ENCODE results near the gene OTUD5.

The OTUD5 gene

GRCh38 chrX:48905090-48905790, 52.2 kb downstream of the OTUD5 start:
- peaks cover 44% of the 10 kb centered on the region for H3K36me3 ChIP-seq (ENCODE audit: control insufficient read depth, insufficient read depth, low read length, severe bottlenecking)
- DNase-seq (ENCODE audit: low read depth), result no peak
- H3K27me3 ChIP-seq (replicated peaks; ENCODE audit: control insufficient read depth, insufficient read depth, low read length), result no peaks in the 10 kb centered on the region

GRCh38 chrX:48904626-48905025, 52.8 kb downstream of the OTUD5 start:
- Histone ChIP-seq H3K36me3 (ENCODE audit: control insufficient read depth, insufficient read depth, low read length, severe bottlenecking) (peaks cover 44% of the 10 kb centered on the region), H3K4me1 (ENCODE audit: control insufficient read depth, insufficient read depth, low read length) (no peaks in the 10 kb centered on the region), H3K9ac (ENCODE audit: low read length) (no peak overlapping the region), H3K4me3 (ENCODE audit: low read length) (no peak overlapping the region), H3K27me3 (replicated peaks; ENCODE audit: control insufficient read depth, insufficient read depth, low read length) (no peaks in the 10 kb centered on the region), H3K9me3 (ENCODE audit: control insufficient read depth, low read length) (no peaks in the 10 kb centered on the region)
- no peak for DNase-seq (ENCODE audit: low read depth)

More at GRCh38 chrX:48905090-48905790, 52.2 kb downstream of the OTUD5 start:
- no peak overlapping the region for H3K4me3 ChIP-seq (ENCODE audit: low read length)
- no peaks in the 10 kb centered on the region for H3K9me3 ChIP-seq (ENCODE audit: control insufficient read depth, low read length)
- H3K9ac ChIP-seq (ENCODE audit: low read length), result no peak overlapping the region
- H3K4me1 ChIP-seq (ENCODE audit: control insufficient read depth, insufficient read depth, low read length), result no peaks in the 10 kb centered on the region

GRCh38 chrX:48904180-48904579, 53.2 kb downstream of the OTUD5 start:
- no peaks in the 10 kb centered on the region for H3K27me3 ChIP-seq (replicated peaks; ENCODE audit: control insufficient read depth, insufficient read depth, low read length)
- no peak overlapping the region for H3K4me3 ChIP-seq (ENCODE audit: low read length)
- no peak for DNase-seq (ENCODE audit: low read depth)
- H3K9me3 ChIP-seq (ENCODE audit: control insufficient read depth, low read length), result no peaks in the 10 kb centered on the region
- H3K9ac ChIP-seq (ENCODE audit: low read length), result no peak overlapping the region
- H3K36me3 ChIP-seq (ENCODE audit: control insufficient read depth, insufficient read depth, low read length, severe bottlenecking), result peaks cover 44% of the 10 kb centered on the region
- H3K4me1 ChIP-seq (ENCODE audit: control insufficient read depth, insufficient read depth, low read length), result no peaks in the 10 kb centered on the region

- H3K36me3 ChIP-seq (ENCODE audit: control insufficient read depth, insufficient read depth, low read length, severe bottlenecking), result peaks cover 44% of the 10 kb centered on the region
- no peak for DNase-seq (ENCODE audit: low read depth)
- no peak overlapping the region for H3K4me3 ChIP-seq (ENCODE audit: low read length)
- H3K9me3 ChIP-seq (ENCODE audit: control insufficient read depth, low read length), result no peaks in the 10 kb centered on the region
- no peak overlapping the region for H3K9ac ChIP-seq (ENCODE audit: low read length)
- H3K27me3 ChIP-seq (replicated peaks; ENCODE audit: control insufficient read depth, insufficient read depth, low read length), result no peaks in the 10 kb centered on the region
- no peaks in the 10 kb centered on the region for H3K4me1 ChIP-seq (ENCODE audit: control insufficient read depth, insufficient read depth, low read length)
Measured at GRCh38 chrX:48903290-48903689, 54.1 kb downstream of the OTUD5 start.

- H3K36me3 ChIP-seq (ENCODE audit: control insufficient read depth, insufficient read depth, low read length, severe bottlenecking), result peaks cover 44% of the 10 kb centered on the region
- H3K27me3 ChIP-seq (replicated peaks; ENCODE audit: control insufficient read depth, insufficient read depth, low read length), result no peaks in the 10 kb centered on the region
- no peak for DNase-seq (ENCODE audit: low read depth)
- no peaks in the 10 kb centered on the region for H3K9me3 ChIP-seq (ENCODE audit: control insufficient read depth, low read length)
- no peaks in the 10 kb centered on the region for H3K4me1 ChIP-seq (ENCODE audit: control insufficient read depth, insufficient read depth, low read length)
- H3K4me3 ChIP-seq (ENCODE audit: low read length), result no peak overlapping the region
- no peak overlapping the region for H3K9ac ChIP-seq (ENCODE audit: low read length)
Measured at GRCh38 chrX:48902776-48903175, 54.6 kb downstream of the OTUD5 start.

- no peak overlapping the region for H3K4me3 ChIP-seq (ENCODE audit: low read length)
- H3K9me3 ChIP-seq (ENCODE audit: control insufficient read depth, low read length), result no peaks in the 10 kb centered on the region
- peaks cover 44% of the 10 kb centered on the region for H3K36me3 ChIP-seq (ENCODE audit: control insufficient read depth, insufficient read depth, low read length, severe bottlenecking)
- no peak for DNase-seq (ENCODE audit: low read depth)
- no peaks in the 10 kb centered on the region for H3K4me1 ChIP-seq (ENCODE audit: control insufficient read depth, insufficient read depth, low read length)
- no peaks in the 10 kb centered on the region for H3K27me3 ChIP-seq (replicated peaks; ENCODE audit: control insufficient read depth, insufficient read depth, low read length)
- H3K9ac ChIP-seq (ENCODE audit: low read length), result no peak overlapping the region
Measured at GRCh38 chrX:48902135-48902534, 55.3 kb downstream of the OTUD5 start.

- Histone ChIP-seq H3K4me1 (ENCODE audit: control insufficient read depth, insufficient read depth, low read length) (peaks cover 5% of the 10 kb centered on the region), H3K9ac (ENCODE audit: low read length) (no peak overlapping the region), H3K27me3 (replicated peaks; ENCODE audit: control insufficient read depth, insufficient read depth, low read length) (no peaks in the 10 kb centered on the region), H3K9me3 (ENCODE audit: control insufficient read depth, low read length) (no peaks in the 10 kb centered on the region), H3K36me3 (ENCODE audit: control insufficient read depth, insufficient read depth, low read length, severe bottlenecking) (peaks cover 39% of the 10 kb centered on the region), H3K4me3 (ENCODE audit: low read length) (no peak overlapping the region)
- DNase-seq (ENCODE audit: low read depth), result no peak
Measured at GRCh38 chrX:48901069-48901468, 56.3 kb downstream of the OTUD5 start.

GRCh38 chrX:48899078-48899410, 58.4 kb downstream of the OTUD5 start:
- DNase-seq (ENCODE audit: low read depth), result no peak
- Histone ChIP-seq H3K9ac (ENCODE audit: low read length) (no peak overlapping the region), H3K36me3 (ENCODE audit: control insufficient read depth, insufficient read depth, low read length, severe bottlenecking) (peaks cover 30% of the 10 kb centered on the region), H3K4me3 (ENCODE audit: low read length) (no peak overlapping the region), H3K4me1 (ENCODE audit: control insufficient read depth, insufficient read depth, low read length) (peaks cover 5% of the 10 kb centered on the region), H3K27me3 (replicated peaks; ENCODE audit: control insufficient read depth, insufficient read depth, low read length) (no peaks in the 10 kb centered on the region), H3K9me3 (ENCODE audit: control insufficient read depth, low read length) (no peaks in the 10 kb centered on the region)

GRCh38 chrX:48897625-48898306, 59.6 kb downstream of the OTUD5 start, which contains the start of the genes PQBP1 and TIMM17B:
PQBP1 (plus strand) TSS chrX:48897930; CDS start chrX:48898510, 580 bp downstream.
TIMM17B (minus strand) TSS chrX:48897768; CDS start chrX:48897749, 19 bp downstream.
- DNase-seq (ENCODE audit: low read depth), result peak; percentile 93
- H3K9ac ChIP-seq (ENCODE audit: low read length), result peak within 1 kb of the TSS; percentile 95
- H3K4me3 ChIP-seq (ENCODE audit: low read length), result peak within 1 kb of the TSS; percentile 91
- H3K27me3 ChIP-seq (replicated peaks; ENCODE audit: control insufficient read depth, insufficient read depth, low read length), result no peaks in the 10 kb centered on the region
- no peaks in the 10 kb centered on the region for H3K9me3 ChIP-seq (ENCODE audit: control insufficient read depth, low read length)
- peaks cover 5% of the 10 kb centered on the region for H3K4me1 ChIP-seq (ENCODE audit: control insufficient read depth, insufficient read depth, low read length)
- H3K36me3 ChIP-seq (ENCODE audit: control insufficient read depth, insufficient read depth, low read length, severe bottlenecking), result peaks cover 23% of the 10 kb centered on the region

GRCh38 chrX:48897157-48897624, 60.2 kb downstream of the OTUD5 start:
- DNase-seq (ENCODE audit: low read depth), result peak; percentile 80
- H3K4me3 ChIP-seq (ENCODE audit: low read length), result peak overlapping the region; percentile 91
- peak overlapping the region; percentile 95 for H3K9ac ChIP-seq (ENCODE audit: low read length)
- H3K9me3 ChIP-seq (ENCODE audit: control insufficient read depth, low read length), result no peaks in the 10 kb centered on the region
- no peaks in the 10 kb centered on the region for H3K27me3 ChIP-seq (replicated peaks; ENCODE audit: control insufficient read depth, insufficient read depth, low read length)
- H3K36me3 ChIP-seq (ENCODE audit: control insufficient read depth, insufficient read depth, low read length, severe bottlenecking), result peaks cover 17% of the 10 kb centered on the region
- peaks cover 5% of the 10 kb centered on the region for H3K4me1 ChIP-seq (ENCODE audit: control insufficient read depth, insufficient read depth, low read length)

- no peaks in the 10 kb centered on the region for H3K27me3 ChIP-seq (replicated peaks; ENCODE audit: control insufficient read depth, insufficient read depth, low read length)
- DNase-seq (ENCODE audit: low read depth), result no peak
- no peaks in the 10 kb centered on the region for H3K9me3 ChIP-seq (ENCODE audit: control insufficient read depth, low read length)
- peak overlapping the region; percentile 91 for H3K4me3 ChIP-seq (ENCODE audit: low read length)
- H3K36me3 ChIP-seq (ENCODE audit: control insufficient read depth, insufficient read depth, low read length, severe bottlenecking), result peaks cover 11% of the 10 kb centered on the region
- peaks cover 10% of the 10 kb centered on the region for H3K4me1 ChIP-seq (ENCODE audit: control insufficient read depth, insufficient read depth, low read length)
- peak overlapping the region; percentile 95 for H3K9ac ChIP-seq (ENCODE audit: low read length)
Measured at GRCh38 chrX:48896611-48897011, 60.8 kb downstream of the OTUD5 start.

Measured in adipocyte (in vitro differentiated cells).